ENCODE measurements around the gene PPP2R2B. TPM values are rescaled to one million over a fixed set of nuclear protein-coding genes. Genes with fewer than 3 reads are reported as not detected.

PPP2R2B gene
- polyA plus RNA-seq, 1 donor (not counting 4 experiments of a cell fraction or from before 2014, with no cell fraction given), result 0.33 TPM

- no peaks in the 10 kb centered on the region for H3K4me1 ChIP-seq (ENCODE audit: control insufficient read depth, extremely low read depth, insufficient read depth, low read length)
These were observed 208.9 kb downstream of the PPP2R2B start for GRCh38 chr5:146669656-146670055.

GRCh38 chr5:146667633-146668272 lies 210.8 kb downstream of the PPP2R2B start:
- Histone ChIP-seq H3K27ac (ENCODE audit: control insufficient read depth, insufficient read depth, low read length) (no peak overlapping the region), H2AFZ (ENCODE audit: control insufficient read depth, low read length) (no peak overlapping the region), H3K9me1 (ENCODE audit: control insufficient read depth, extremely low read depth, insufficient read depth, low read length) (no peaks in the 10 kb centered on the region), H3K4me2 (ENCODE audit: control insufficient read depth, extremely low read depth, insufficient read depth, low read depth, low read length) (no peak overlapping the region), H4K20me1 (ENCODE audit: control insufficient read depth, extremely low read depth, insufficient read depth, low read length) (no peaks in the 10 kb centered on the region), H3K4me3 (ENCODE audit: control insufficient read depth in 2 of 3, extremely low read depth in 1 of 3, insufficient read depth in 2 of 3, low read depth in 1 of 3, low read length in 3 of 3) (no peak overlapping the region), H3K9me3 (ENCODE audit: control insufficient read depth, low read depth, low read length) (no peaks in the 10 kb centered on the region), H3K79me2 (ENCODE audit: control insufficient read depth, insufficient read depth, low read length) (no peaks in the 10 kb centered on the region), H3K9ac (ENCODE audit: control insufficient read depth, extremely low read depth, insufficient read depth, low read length) (no peak overlapping the region), H3K36me3 (ENCODE audit: control insufficient read depth in 2 of 2, extremely low read depth in 1 of 2, insufficient read depth in 2 of 2, low read length in 2 of 2) (no peaks in the 10 kb centered on the region), H3K27me3 (ENCODE audit: control insufficient read depth, extremely low read depth, insufficient read depth, low read length) (no peaks in the 10 kb centered on the region), H3K4me1 (ENCODE audit: control insufficient read depth, extremely low read depth, insufficient read depth, low read length) (no peaks in the 10 kb centered on the region)
- dilution Hi-C loops (cut with MboI; ENCODE audit: extremely low pct_ligation_motif_present, low sequenced_read_pairs), result loop anchor here (25.0 kb wide), 1 partner anchor 295 kb away; no protein-coding TSS in a partner anchor
- FAIRE-seq, result no peak
- no peak for TF ChIP-seq CTCF (optimal IDR thresholded peaks at IDR 0.05 in 1 of 3, IDR thresholded peaks at IDR 0.05 in 1 of 3, conservative IDR thresholded peaks at IDR 0.05 in 1 of 3; ENCODE audit: extremely low read depth in 1 of 3, insufficient read depth in 2 of 3, low read length in 3 of 3)
- no peak for TF ChIP-seq EZH2 (IDR thresholded peaks at IDR 0.05; ENCODE audit: low read length)
- no peak for DNase-seq (ENCODE audit: low read depth, low spot score)

More at GRCh38 chr5:146669656-146670055, 208.9 kb downstream of the PPP2R2B start:
- no peaks in the 10 kb centered on the region for H3K9me3 ChIP-seq (ENCODE audit: control insufficient read depth, low read depth, low read length)
- no peak overlapping the region for H3K4me2 ChIP-seq (ENCODE audit: control insufficient read depth, extremely low read depth, insufficient read depth, low read depth, low read length)
- H2AFZ ChIP-seq (ENCODE audit: control insufficient read depth, low read length), result no peak overlapping the region
- dilution Hi-C loops (cut with MboI; ENCODE audit: extremely low pct_ligation_motif_present, low sequenced_read_pairs), result loop anchor here (25.0 kb wide), 1 partner anchor 293 kb away; no protein-coding TSS in a partner anchor
- no peak overlapping the region for H3K4me3 ChIP-seq (ENCODE audit: control insufficient read depth in 2 of 3, extremely low read depth in 1 of 3, insufficient read depth in 2 of 3, low read depth in 1 of 3, low read length in 3 of 3)
- DNase-seq (ENCODE audit: low read depth, low spot score) (no peak), FAIRE-seq (no peak)
- H3K27me3 ChIP-seq (ENCODE audit: control insufficient read depth, extremely low read depth, insufficient read depth, low read length), result no peaks in the 10 kb centered on the region
- H3K27ac ChIP-seq (ENCODE audit: control insufficient read depth, insufficient read depth, low read length), result no peak overlapping the region
- no peaks in the 10 kb centered on the region for H3K36me3 ChIP-seq (ENCODE audit: control insufficient read depth in 2 of 2, extremely low read depth in 1 of 2, insufficient read depth in 2 of 2, low read length in 2 of 2)
- no peaks in the 10 kb centered on the region for H3K9me1 ChIP-seq (ENCODE audit: control insufficient read depth, extremely low read depth, insufficient read depth, low read length)
- no peak overlapping the region for H3K9ac ChIP-seq (ENCODE audit: control insufficient read depth, extremely low read depth, insufficient read depth, low read length)
- no peaks in the 10 kb centered on the region for H4K20me1 ChIP-seq (ENCODE audit: control insufficient read depth, extremely low read depth, insufficient read depth, low read length)
- no peaks in the 10 kb centered on the region for H3K79me2 ChIP-seq (ENCODE audit: control insufficient read depth, insufficient read depth, low read length)
- no peak for TF ChIP-seq EZH2 (IDR thresholded peaks at IDR 0.05; ENCODE audit: low read length)
- TF ChIP-seq CTCF (optimal IDR thresholded peaks at IDR 0.05 in 1 of 3, IDR thresholded peaks at IDR 0.05 in 1 of 3, conservative IDR thresholded peaks at IDR 0.05 in 1 of 3; ENCODE audit: extremely low read depth in 1 of 3, insufficient read depth in 2 of 3, low read length in 3 of 3), result no peak
